ENCODE measurements around the gene VAX1.

- TF ChIP-seq POLR2A (IDR thresholded peaks at IDR 0.05; ENCODE audit: low read depth, low read length) (no peak), POLR2AphosphoS5 (IDR thresholded peaks at IDR 0.05; ENCODE audit: low read depth, low read length) (no peak), TAF1 (IDR thresholded peaks at IDR 0.05; ENCODE audit: borderline replicate concordance, low read depth, low read length) (no peak)
These were observed 30.8 kb downstream of the VAX1 start for GRCh38 chr10:117107238-117107637.
